Measurements from ENCODE around the gene SCAANT1. TPM values are rescaled to one million over a fixed set of nuclear protein-coding genes. Genes with fewer than 3 reads are reported as not detected.

Gene SCAANT1
- total RNA-seq, 1 experiment from 2014 or later = not detected

GRCh38 chr3:63908081-63908736 is 4.0 kb downstream of the SCAANT1 start:
- no peak overlapping the region for H3K14ac ChIP-seq (ENCODE audit: insufficient read depth, low read length)

More at GRCh38 chr3:63908081-63908736, 4.0 kb downstream of the SCAANT1 start:
- Histone ChIP-seq H3K79me1 (ENCODE audit: insufficient read depth, low read depth, low read length, poor library complexity, severe bottlenecking) (no peaks in the 10 kb centered on the region), H3K4me2 (ENCODE audit: insufficient read depth, insufficient read length, low read length) (no peak overlapping the region), H3K79me2 (ENCODE audit: insufficient read depth, low read length) (no peaks in the 10 kb centered on the region), H3K4ac (ENCODE audit: low read depth, low read length) (no peak overlapping the region), H3K23ac (ENCODE audit: insufficient read length, low read depth, low read length) (no peak overlapping the region), H3K56ac (ENCODE audit: insufficient read length, low read depth, low read length) (no peak overlapping the region), H3K23me2 (ENCODE audit: insufficient read length, low read depth, low read length, poor library complexity, severe bottlenecking) (peaks cover 9% of the 10 kb centered on the region), H4K91ac (ENCODE audit: insufficient read length, low read depth, low read length) (no peak overlapping the region), H2BK15ac (ENCODE audit: low read depth, low read length) (no peak overlapping the region), H2BK5ac (ENCODE audit: insufficient read length, low read length) (no peak overlapping the region), H2AK5ac (ENCODE audit: insufficient read length, low read length) (no peak overlapping the region), H3K27me3 (ENCODE audit: insufficient read depth, low read length) (no peaks in the 10 kb centered on the region), H3K18ac (ENCODE audit: insufficient read length, low read depth, low read length) (no peak overlapping the region), H2BK120ac (ENCODE audit: low read depth, low read length, poor library complexity, severe bottlenecking) (no peak overlapping the region), H4K20me1 (ENCODE audit: control insufficient read depth, insufficient read depth, insufficient read length) (no peaks in the 10 kb centered on the region), H2BK20ac (ENCODE audit: low read depth, low read length, poor library complexity, severe bottlenecking) (no peak overlapping the region), H4K5ac (ENCODE audit: insufficient read length, low read depth, low read length) (no peak overlapping the region), H2BK12ac (ENCODE audit: insufficient read length, low read depth, low read length) (no peak overlapping the region), H3K9me3 (ENCODE audit: control insufficient read depth, low read depth, low read length) (no peaks in the 10 kb centered on the region), H3K9ac (ENCODE audit: extremely low read depth, insufficient read length, low read length) (no peak overlapping the region), H3K4me1 (ENCODE audit: insufficient read depth, low read length) (no peaks in the 10 kb centered on the region), H4K8ac (replicated peaks; ENCODE audit: insufficient read length, low read depth, low read length) (no peak overlapping the region), H2AFZ (ENCODE audit: low read length) (no peak overlapping the region), H3K27ac (ENCODE audit: insufficient read length, low read depth, low read length) (no peak overlapping the region), H3T11ph (ENCODE audit: low read length) (no peak overlapping the region)
- no peak for DNase-seq
- peak overlapping the region in 1 of 3 experiments; percentile 56; a peak in 2 of 7 replicates for H3K27ac Mint-ChIP-seq
- H3K9me3 Mint-ChIP-seq = no peaks in the 10 kb centered on the region; a peak in 1 of 5 replicates
- no peak overlapping the region for H3K4me3 Mint-ChIP-seq
- peaks cover 0 to 4% (median 4%) of the 10 kb centered on the region in 3 experiments; a peak in 1 of 7 replicates for H3K36me3 Mint-ChIP-seq (ENCODE audit: insufficient read depth in 1 of 3, low read depth in 3 of 3)
- no peaks in the 10 kb centered on the region; the same call in none of the 2 replicates for H3K27me3 Mint-ChIP-seq (ENCODE audit: low read depth)
- WGBS (ENCODE audit: extremely low coverage, insufficient read length, low lambda C conversion rate) = no CpG with 5 or more reads among the region's 2 CpGs
- peaks cover 16 to 22% of the 10 kb centered on the region in 2 experiments for H3K4me1 Mint-ChIP-seq
- TF ChIP-seq CTCF (conservative IDR thresholded peaks at IDR 0.05) = peak; percentile 38; the same call in 2 of the 3 replicates

Measured in H9 (cell line).